Aorta (tissue), 5 donors: Measurements from ENCODE around the gene AGMO. TPM values are rescaled to one million over a fixed set of nuclear protein-coding genes. Genes with fewer than 3 reads are reported as not detected.

ENCODE experiments used
- ATAC-seq: fragments of 200-7000 bp; cut with Tn5 transposase; one replicate; pipeline ENCODE4 v1.9.1; 2022; ENCODE audit warnings: moderate library complexity; ENCODE audit not compliant: low FRiP score
- DNase-seq, 2 donors: peaks; one replicate each; pipeline ENCODE4 v3.0.0-alpha.2; 2020
- H3K27ac ChIP-seq, 2 donors: one replicate each; pipeline ENCODE4 v1.5.1; 2013; ENCODE audit warnings: low read length in 2 of 2, mild to moderate bottlenecking in 2 of 2, moderate library complexity in 2 of 2, control low read depth in 1 of 2, inconsistent platforms in 1 of 2, low read depth in 1 of 2
- H3K27me3 ChIP-seq, 2 donors: one replicate each; pipeline ENCODE4 v1.6.1; 2013; ENCODE audit warnings: control low read depth in 1 of 2, low read length in 1 of 2, mild to moderate bottlenecking in 1 of 2, moderate library complexity in 1 of 2; ENCODE audit not compliant: insufficient read depth in 2 of 2, control insufficient read depth in 1 of 2
- H3K36me3 ChIP-seq, 2 donors: one replicate each; pipeline ENCODE4 v1.6.1; 2013; ENCODE audit warnings: control low read depth in 1 of 2, low read length in 1 of 2, mild to moderate bottlenecking in 1 of 2; ENCODE audit not compliant: insufficient read depth in 2 of 2, control insufficient read depth in 1 of 2
- H3K4me1 ChIP-seq, 2 donors: one replicate each; pipeline ENCODE4 v1.6.1; 2013; ENCODE audit warnings: low read length in 2 of 2, control low read depth in 1 of 2, mild to moderate bottlenecking in 1 of 2, moderate library complexity in 1 of 2; ENCODE audit not compliant: insufficient read depth in 2 of 2, control insufficient read depth in 1 of 2
- H3K4me3 ChIP-seq, 2 donors: one replicate each; pipeline ENCODE4 v1.5.1; 2013; ENCODE audit warnings: low read length in 2 of 2, control low read depth in 1 of 2, mild to moderate bottlenecking in 1 of 2
- H3K9me3 ChIP-seq: one replicate; pipeline ENCODE4 v1.6.1; 2013; ENCODE audit warnings: mild to moderate bottlenecking, low read length; ENCODE audit not compliant: control insufficient read depth
- WGBS, 2 donors: extraction: QIAGEN DNeasy Blood & Tissue Kit; methylation state at CpG; one replicate each; pipeline ENCODE4 v1.1.7; 2013; 5-methylcytosine and 5-hydroxymethylcytosine counted together
- intact Hi-C, 2 donors: fragments of 100-400 bp; cut with DNase I; formaldehyde crosslinking; loops; one replicate each; pipeline versions ENCODE4 v1.14.2 to v1.15.0; 2022
- polyA plus RNA-seq, 2 donors: library from polyadenylated mRNA; stranded (reverse); fragments of 200-250 nt; gene quantifications; one replicate each; pipeline ENCODE4 v1.2.3, GENCODE V29; 2013
- total RNA-seq, 2 donors: library from RNA; stranded (reverse); fragmentation: NEBNext Ultra II Directional; extraction: Animal tissue kit (Norgen Biotek cat#: 25700); gene quantifications; one replicate each; pipeline ENCODE4 v1.2.1, GENCODE V29; 2021
- donor health status: healthy with polysubstance abuse.
- donor health status: Bipolar disorder and iron deficiency.
- donor health status: DM: no; HTN: no; CAD: no.
- donor health status: DM: no; HTN: no; CAD: no.
- donor health status: DM: yes; HTN: yes; CAD: no.

Gene AGMO
- total and polyA plus RNA-seq, 4 donors, result 0.69 to 3.4 (median 1.7) TPM

GRCh38 chr7:15199482-15199881, 362.3 kb downstream of the AGMO start:
- intact Hi-C loops, result no loop called here
- H3K27me3 ChIP-seq, result no peaks in the 10 kb centered on the region
- no peaks in the 10 kb centered on the region for H3K4me1 ChIP-seq
- no peaks in the 10 kb centered on the region for H3K36me3 ChIP-seq
- 53 to 59% methylated on average over 1 of the region's 1 CpG for WGBS, 2 donors
- H3K4me3 ChIP-seq, result no peak overlapping the region
- DNase-seq, result no peak
- H3K27ac ChIP-seq, result no peak overlapping the region
- H3K9me3 ChIP-seq, result no peaks in the 10 kb centered on the region
- no peak for ATAC-seq

- Histone ChIP-seq H3K27ac (no peak overlapping the region), H3K9me3 (no peaks in the 10 kb centered on the region), H3K4me3 (no peak overlapping the region), H3K27me3 (no peaks in the 10 kb centered on the region), H3K36me3 (no peaks in the 10 kb centered on the region), H3K4me1 (no peaks in the 10 kb centered on the region)
- 70 to 73% methylated on average over 7 of the region's 7 CpGs for WGBS, 2 donors
- no peak for DNase-seq
- ATAC-seq, result no peak
- intact Hi-C loops, result no loop called here
Measured at GRCh38 chr7:15197042-15197977, 364.5 kb downstream of the AGMO start.

- Histone ChIP-seq H3K9me3 (no peaks in the 10 kb centered on the region), H3K36me3 (no peaks in the 10 kb centered on the region), H3K4me1 (no peaks in the 10 kb centered on the region), H3K27ac (no peak overlapping the region), H3K4me3 (no peak overlapping the region), H3K27me3 (no peaks in the 10 kb centered on the region)
- 94 to 95% methylated on average over 1 of the region's 1 CpG for WGBS, 2 donors
- intact Hi-C loops, result no loop called here
- DNase-seq (no peak), ATAC-seq (no peak)
Measured at GRCh38 chr7:15178065-15178464, 383.8 kb downstream of the AGMO start.

GRCh38 chr7:15176089-15176488, 385.7 kb downstream of the AGMO start:
- ATAC-seq (no peak), DNase-seq (no peak)
- no peaks in the 10 kb centered on the region for H3K9me3 ChIP-seq
- WGBS, 2 donors, result 35 to 58% methylated on average over 4 of the region's 4 CpGs
- H3K27me3 ChIP-seq, result no peaks in the 10 kb centered on the region
- no peaks in the 10 kb centered on the region for H3K4me1 ChIP-seq
- H3K36me3 ChIP-seq, result no peaks in the 10 kb centered on the region
- intact Hi-C loops, result no loop called here
- no peak overlapping the region for H3K4me3 ChIP-seq
- no peak overlapping the region for H3K27ac ChIP-seq

- no peak overlapping the region for H3K4me3 ChIP-seq
Measured at GRCh38 chr7:15175152-15175551, 386.7 kb downstream of the AGMO start.

GRCh38 chr7:15174485-15174884, 387.3 kb downstream of the AGMO start:
- Histone ChIP-seq H3K36me3 (no peaks in the 10 kb centered on the region), H3K4me1 (no peaks in the 10 kb centered on the region), H3K27ac (no peak overlapping the region), H3K27me3 (no peaks in the 10 kb centered on the region), H3K9me3 (no peaks in the 10 kb centered on the region), H3K4me3 (no peak overlapping the region)
- ATAC-seq (no peak), DNase-seq (no peak)
- intact Hi-C loops, result no loop called here
- WGBS, 2 donors, result 44 to 59% methylated on average over 1 of the region's 1 CpG

More at GRCh38 chr7:15175152-15175551, 386.7 kb downstream of the AGMO start:
- no peaks in the 10 kb centered on the region for H3K9me3 ChIP-seq
- intact Hi-C loops, result no loop called here
- H3K4me1 ChIP-seq, result no peaks in the 10 kb centered on the region
- DNase-seq (no peak), ATAC-seq (no peak)
- H3K27me3 ChIP-seq, result no peaks in the 10 kb centered on the region
- H3K27ac ChIP-seq, result no peak overlapping the region
- H3K36me3 ChIP-seq, result no peaks in the 10 kb centered on the region
- whole genome bisulfite sequencing, 2 donors, result 64 to 78% methylated on average over 1 of the region's 1 CpG

- DNase-seq (no peak), ATAC-seq (no peak)
- Histone ChIP-seq H3K36me3 (no peaks in the 10 kb centered on the region), H3K4me1 (no peaks in the 10 kb centered on the region), H3K27ac (no peak overlapping the region), H3K4me3 (no peak overlapping the region), H3K9me3 (no peaks in the 10 kb centered on the region), H3K27me3 (no peaks in the 10 kb centered on the region)
- WGBS, 2 donors, result 33 to 42% methylated on average over 4 of the region's 4 CpGs
- intact Hi-C loops, result no loop called here
Measured at GRCh38 chr7:15168489-15168888, 393.3 kb downstream of the AGMO start.

GRCh38 chr7:15167912-15168311, 393.9 kb downstream of the AGMO start:
- Histone ChIP-seq H3K27ac (no peak overlapping the region), H3K4me1 (no peaks in the 10 kb centered on the region), H3K4me3 (no peak overlapping the region), H3K36me3 (no peaks in the 10 kb centered on the region), H3K9me3 (no peaks in the 10 kb centered on the region), H3K27me3 (no peaks in the 10 kb centered on the region)
- WGBS, 2 donors, result 78 to 80% methylated on average over 3 of the region's 3 CpGs
- intact Hi-C loops, result no loop called here
- ATAC-seq (no peak), DNase-seq (no peak)

- WGBS, 2 donors, result 74 to 89% methylated on average over 1 of the region's 1 CpG
Measured at GRCh38 chr7:15166620-15167019, 395.2 kb downstream of the AGMO start.

More at GRCh38 chr7:15166620-15167019, 395.2 kb downstream of the AGMO start:
- no peak for DNase-seq
- no peak overlapping the region for H3K27ac ChIP-seq
- H3K4me1 ChIP-seq, result no peaks in the 10 kb centered on the region
- no peaks in the 10 kb centered on the region for H3K9me3 ChIP-seq
- intact Hi-C loops, result no loop called here
- no peaks in the 10 kb centered on the region for H3K27me3 ChIP-seq
- no peak for ATAC-seq
- no peak overlapping the region for H3K4me3 ChIP-seq
- no peaks in the 10 kb centered on the region for H3K36me3 ChIP-seq
